Dendritic cell treated with granulocyte-macrophage colony-stimulating factor and Interleukin-4, amounts not matched to agents 40 ng/mL and 50 ng/mL, for 4 days (primary cell): ENCODE results near the gene RFWD3.
"Not testable (repeated sequence)": the region's sequence is repeated elsewhere in the genome, so short reads cannot be mapped to it uniquely, and the experiment has no call there.

ENCODE experiments used
- H3K27ac Mint-ChIP-seq: one replicate; pipeline ENCODE4 v1.8.0; 2022; ENCODE audit warnings: mild to moderate bottlenecking, mixed read lengths
- H3K27me3 Mint-ChIP-seq: one replicate; pipeline ENCODE4 v1.8.0; 2022; ENCODE audit warnings: mild to moderate bottlenecking, mixed read lengths
- H3K36me3 Mint-ChIP-seq: one replicate; pipeline ENCODE4 v1.8.0; 2022; ENCODE audit warnings: low read depth, mixed read lengths
- H3K4me1 Mint-ChIP-seq: one replicate; pipeline ENCODE4 v1.8.0; 2022; ENCODE audit warnings: low read depth, mixed read lengths
- H3K4me3 Mint-ChIP-seq: one replicate; pipeline ENCODE4 v1.8.0; 2022; ENCODE audit warnings: mild to moderate bottlenecking, moderate library complexity, mixed read lengths
- H3K9me3 Mint-ChIP-seq: one replicate; pipeline ENCODE4 v1.8.0; 2022; ENCODE audit warnings: mixed read lengths
- intact Hi-C: fragments of 100-400 bp; cut with micrococcal nuclease; formaldehyde crosslinking; loops from one replicate; pipeline ENCODE4 v1.15.0; 2022

RFWD3 gene

GRCh38 chr16:74652883-74653282 is 13.8 kb downstream of the RFWD3 start:
- H3K9me3 Mint-ChIP-seq, intact Hi-C loops, H3K4me3 Mint-ChIP-seq, H3K27me3 Mint-ChIP-seq: not testable (repeated sequence)
- Mint-ChIP-seq H3K36me3 (peaks cover 68% of the 10 kb centered on the region), H3K27ac (peak overlapping the region; percentile 70), H3K4me1 (peaks cover 37% of the 10 kb centered on the region)

GRCh38 chr16:74652249-74652648 is 14.4 kb downstream of the RFWD3 start:
- H3K27me3 Mint-ChIP-seq = no peaks in the 10 kb centered on the region
- peaks cover 74% of the 10 kb centered on the region for H3K36me3 Mint-ChIP-seq
- intact Hi-C loops = no loop called here
- no peaks in the 10 kb centered on the region for H3K9me3 Mint-ChIP-seq
- no peak overlapping the region for H3K4me3 Mint-ChIP-seq
- peaks cover 35% of the 10 kb centered on the region for H3K4me1 Mint-ChIP-seq
- H3K27ac Mint-ChIP-seq = no peak overlapping the region

GRCh38 chr16:74651841-74652240 is 14.8 kb downstream of the RFWD3 start:
- intact Hi-C loops = no loop called here
- no peaks in the 10 kb centered on the region for H3K27me3 Mint-ChIP-seq
- H3K4me3 Mint-ChIP-seq = no peak overlapping the region
- peaks cover 77% of the 10 kb centered on the region for H3K36me3 Mint-ChIP-seq
- no peaks in the 10 kb centered on the region for H3K9me3 Mint-ChIP-seq
- H3K27ac Mint-ChIP-seq = peak overlapping the region; percentile 8
- peaks cover 33% of the 10 kb centered on the region for H3K4me1 Mint-ChIP-seq

GRCh38 chr16:74650966-74651567 is 15.6 kb downstream of the RFWD3 start:
- peaks cover 28% of the 10 kb centered on the region for H3K4me1 Mint-ChIP-seq
- no peaks in the 10 kb centered on the region for H3K9me3 Mint-ChIP-seq
- intact Hi-C loops = no loop called here
- no peak overlapping the region for H3K27ac Mint-ChIP-seq
- no peaks in the 10 kb centered on the region for H3K27me3 Mint-ChIP-seq
- H3K36me3 Mint-ChIP-seq = peaks cover 81% of the 10 kb centered on the region
- no peak overlapping the region for H3K4me3 Mint-ChIP-seq

GRCh38 chr16:74649839-74650504 is 16.7 kb downstream of the RFWD3 start:
- Mint-ChIP-seq H3K4me3 (no peak overlapping the region), H3K27ac (no peak overlapping the region), H3K27me3 (no peaks in the 10 kb centered on the region), H3K4me1 (peaks cover 19% of the 10 kb centered on the region), H3K9me3 (no peaks in the 10 kb centered on the region), H3K36me3 (peaks cover 84% of the 10 kb centered on the region)
- intact Hi-C loops = no loop called here

GRCh38 chr16:74641969-74642368 is 24.7 kb downstream of the RFWD3 start:
- Mint-ChIP-seq H3K27me3 (no peaks in the 10 kb centered on the region), H3K36me3 (peaks cover 89% of the 10 kb centered on the region), H3K4me1 (no peaks in the 10 kb centered on the region), H3K27ac (no peak overlapping the region), H3K9me3 (no peaks in the 10 kb centered on the region), H3K4me3 (no peak overlapping the region)
- intact Hi-C loops = no loop called here

- Mint-ChIP-seq H3K27me3 (no peaks in the 10 kb centered on the region), H3K4me1 (no peaks in the 10 kb centered on the region), H3K4me3 (no peak overlapping the region), H3K9me3 (no peaks in the 10 kb centered on the region), H3K36me3 (peaks cover 89% of the 10 kb centered on the region), H3K27ac (no peak overlapping the region)
- intact Hi-C loops = no loop called here
These were observed 28.8 kb downstream of the RFWD3 start for GRCh38 chr16:74637742-74638453.

- Mint-ChIP-seq H3K4me3 (no peak overlapping the region), H3K9me3 (no peaks in the 10 kb centered on the region), H3K36me3 (peaks cover 92% of the 10 kb centered on the region), H3K27me3 (no peaks in the 10 kb centered on the region), H3K4me1 (no peaks in the 10 kb centered on the region), H3K27ac (no peak overlapping the region)
- intact Hi-C loops = no loop called here
These were observed 31.4 kb downstream of the RFWD3 start for GRCh38 chr16:74635303-74635702.

GRCh38 chr16:74633686-74634085 is 33.0 kb downstream of the RFWD3 start:
- Mint-ChIP-seq H3K27ac (no peak overlapping the region), H3K9me3 (no peaks in the 10 kb centered on the region), H3K4me1 (no peaks in the 10 kb centered on the region), H3K36me3 (peaks cover 96% of the 10 kb centered on the region), H3K4me3 (no peak overlapping the region), H3K27me3 (no peaks in the 10 kb centered on the region)
- intact Hi-C loops = no loop called here

GRCh38 chr16:74627506-74628220 is 39.0 kb downstream of the RFWD3 start:
- intact Hi-C loops = no loop called here
- Mint-ChIP-seq H3K4me1 (no peaks in the 10 kb centered on the region), H3K27me3 (no peaks in the 10 kb centered on the region), H3K27ac (no peak overlapping the region), H3K36me3 (peaks cover 100% of the 10 kb centered on the region), H3K9me3 (no peaks in the 10 kb centered on the region), H3K4me3 (no peak overlapping the region)

- no peaks in the 10 kb centered on the region for H3K27me3 Mint-ChIP-seq
- H3K9me3 Mint-ChIP-seq = no peaks in the 10 kb centered on the region
- H3K36me3 Mint-ChIP-seq = peaks cover 100% of the 10 kb centered on the region
- H3K4me1 Mint-ChIP-seq = no peaks in the 10 kb centered on the region
- H3K4me3 Mint-ChIP-seq = no peak overlapping the region
- no peak overlapping the region for H3K27ac Mint-ChIP-seq
- intact Hi-C loops = no loop called here
These were observed 39.8 kb downstream of the RFWD3 start for GRCh38 chr16:74626741-74627416.

- intact Hi-C loops = no loop called here
- no peak overlapping the region for H3K27ac Mint-ChIP-seq
- no peaks in the 10 kb centered on the region for H3K4me1 Mint-ChIP-seq
- peaks cover 100% of the 10 kb centered on the region for H3K36me3 Mint-ChIP-seq
- no peaks in the 10 kb centered on the region for H3K9me3 Mint-ChIP-seq
- no peak overlapping the region for H3K4me3 Mint-ChIP-seq
- H3K27me3 Mint-ChIP-seq = no peaks in the 10 kb centered on the region
These were observed 41.0 kb downstream of the RFWD3 start for GRCh38 chr16:74625500-74626350.

- Mint-ChIP-seq H3K4me3 (no peak overlapping the region), H3K36me3 (peaks cover 98% of the 10 kb centered on the region), H3K9me3 (no peaks in the 10 kb centered on the region), H3K27me3 (no peaks in the 10 kb centered on the region), H3K4me1 (no peaks in the 10 kb centered on the region), H3K27ac (no peak overlapping the region)
- intact Hi-C loops = loop anchor here (5.0 kb wide), 1 partner anchor 127 kb away; no protein-coding TSS in a partner anchor
These were observed 42.8 kb downstream of the RFWD3 start for GRCh38 chr16:74623839-74624235.
